ENCODE measurements around the gene QKI.
"Not testable (repeated sequence)": the region's sequence is repeated elsewhere in the genome, so short reads cannot be mapped to it uniquely, and the experiment has no call there.

Gene QKI

DNA sequence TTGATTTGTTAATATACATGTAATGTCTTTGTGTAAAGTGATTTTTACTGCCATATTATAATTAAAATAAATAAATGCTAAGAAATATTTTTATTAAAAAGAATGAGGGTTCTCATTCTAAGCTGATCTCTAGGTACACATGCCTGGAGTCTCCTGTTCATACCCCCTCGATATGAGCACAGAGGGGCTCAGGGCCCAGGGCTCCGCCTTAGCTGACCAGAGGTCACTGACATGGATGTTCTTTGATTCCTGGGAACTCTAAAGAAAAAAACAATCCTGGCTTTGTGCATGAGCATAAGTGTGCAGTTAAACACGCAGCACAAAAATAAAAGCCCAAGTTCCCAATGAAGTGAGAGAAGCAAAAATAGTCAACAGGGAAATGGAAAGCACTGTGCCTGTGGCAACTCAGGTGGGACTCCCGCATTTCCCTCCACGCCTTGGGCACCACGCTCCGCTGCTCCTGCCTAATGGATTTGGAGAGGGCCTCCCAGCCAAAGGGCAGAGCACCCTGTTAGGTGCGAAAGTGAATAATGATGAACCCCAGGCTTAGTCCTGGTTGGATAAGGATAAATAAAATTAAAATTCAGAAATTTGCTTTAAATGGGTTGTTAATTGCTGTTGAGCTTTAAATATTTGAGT, 33.3 kb upstream of the QKI start:
- no peaks in the 10 kb centered on the region for H3K27me3 ChIP-seq (replicated peaks; ENCODE audit: insufficient read depth, low read length)
- no peaks in the 10 kb centered on the region for H3K36me3 ChIP-seq (replicated peaks; ENCODE audit: insufficient read depth, low read length)
- no peaks in the 10 kb centered on the region for H3F3A ChIP-seq (ENCODE audit: insufficient read depth, low read length)
- H3K4me3 ChIP-seq (ENCODE audit: low read length), result no peak overlapping the region
- no peaks in the 10 kb centered on the region for H3K79me2 ChIP-seq (ENCODE audit: low read length)
- H2AFZ ChIP-seq (ENCODE audit: low read length), result no peak overlapping the region
- H3K9me3 ChIP-seq (replicated peaks; ENCODE audit: insufficient read depth, low read length), result no peaks in the 10 kb centered on the region
- no peaks in the 10 kb centered on the region for H4K20me1 ChIP-seq (ENCODE audit: insufficient read depth, low read length)
- H3K27ac ChIP-seq (ENCODE audit: low read length), result no peak overlapping the region
- no peaks in the 10 kb centered on the region for H3K4me1 ChIP-seq (ENCODE audit: low read length)
- H3K9me2 ChIP-seq (replicated peaks; ENCODE audit: insufficient read depth, low read length), result no peaks in the 10 kb centered on the region
- no peak overlapping the region for H3K9ac ChIP-seq (ENCODE audit: low read length)
- no peak overlapping the region for H3K4me2 ChIP-seq (ENCODE audit: low read depth, low read length)
- no peak for TF ChIP-seq EZH2phosphoT487 (IDR thresholded peaks at IDR 0.05; ENCODE audit: low read length)
- TF ChIP-seq, protein P1, sequence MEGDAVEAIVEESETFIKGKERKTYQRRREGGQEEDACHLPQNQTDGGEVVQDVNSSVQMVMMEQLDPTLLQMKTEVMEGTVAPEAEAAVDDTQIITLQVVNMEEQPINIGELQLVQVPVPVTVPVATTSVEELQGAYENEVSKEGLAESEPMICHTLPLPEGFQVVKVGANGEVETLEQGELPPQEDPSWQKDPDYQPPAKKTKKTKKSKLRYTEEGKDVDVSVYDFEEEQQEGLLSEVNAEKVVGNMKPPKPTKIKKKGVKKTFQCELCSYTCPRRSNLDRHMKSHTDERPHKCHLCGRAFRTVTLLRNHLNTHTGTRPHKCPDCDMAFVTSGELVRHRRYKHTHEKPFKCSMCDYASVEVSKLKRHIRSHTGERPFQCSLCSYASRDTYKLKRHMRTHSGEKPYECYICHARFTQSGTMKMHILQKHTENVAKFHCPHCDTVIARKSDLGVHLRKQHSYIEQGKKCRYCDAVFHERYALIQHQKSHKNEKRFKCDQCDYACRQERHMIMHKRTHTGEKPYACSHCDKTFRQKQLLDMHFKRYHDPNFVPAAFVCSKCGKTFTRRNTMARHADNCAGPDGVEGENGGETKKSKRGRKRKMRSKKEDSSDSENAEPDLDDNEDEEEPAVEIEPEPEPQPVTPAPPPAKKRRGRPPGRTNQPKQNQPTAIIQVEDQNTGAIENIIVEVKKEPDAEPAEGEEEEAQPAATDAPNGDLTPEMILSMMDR (IDR thresholded peaks at IDR 0.05; ENCODE audit: low read length), result no peak
- TF ChIP-seq EZH2 (optimal IDR thresholded peaks at IDR 0.05; ENCODE audit: low read depth, low read length), result no peak
- no peak for DNase-seq

DNA sequence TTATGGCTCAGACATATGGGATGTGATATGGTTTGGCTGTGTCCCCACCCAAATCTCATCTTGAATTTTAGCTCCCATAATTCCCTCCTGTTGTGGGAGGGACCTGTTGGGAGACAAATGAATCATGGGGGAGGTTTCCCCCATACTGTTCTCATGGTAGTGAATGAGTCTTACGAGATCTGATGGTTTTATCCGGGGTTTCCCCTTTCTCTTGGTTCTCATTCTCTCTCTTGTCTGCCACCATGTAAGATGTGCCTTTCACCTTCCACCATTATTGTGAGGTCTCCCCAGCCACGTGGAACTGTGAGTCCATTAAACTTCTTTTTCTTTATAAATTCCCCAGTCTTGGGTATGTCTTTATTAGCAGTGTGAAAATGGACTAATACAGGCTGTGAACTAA, 31.1 kb upstream of the QKI start:
- H3K79me2 ChIP-seq (ENCODE audit: low read length); H3K4me1 ChIP-seq (ENCODE audit: low read length); H2AFZ ChIP-seq (ENCODE audit: low read length); H3K4me3 ChIP-seq (ENCODE audit: low read length); H3K9ac ChIP-seq (ENCODE audit: low read length); H4K20me1 ChIP-seq (ENCODE audit: insufficient read depth, low read length); H3K9me2 ChIP-seq (replicated peaks; ENCODE audit: insufficient read depth, low read length); H3K36me3 ChIP-seq (replicated peaks; ENCODE audit: insufficient read depth, low read length); H3K9me3 ChIP-seq (replicated peaks; ENCODE audit: insufficient read depth, low read length); H3K4me2 ChIP-seq (ENCODE audit: low read depth, low read length); H3K27ac ChIP-seq (ENCODE audit: low read length); H3F3A ChIP-seq (ENCODE audit: insufficient read depth, low read length); H3K27me3 ChIP-seq (replicated peaks; ENCODE audit: insufficient read depth, low read length); DNase-seq: not testable (repeated sequence)

DNA sequence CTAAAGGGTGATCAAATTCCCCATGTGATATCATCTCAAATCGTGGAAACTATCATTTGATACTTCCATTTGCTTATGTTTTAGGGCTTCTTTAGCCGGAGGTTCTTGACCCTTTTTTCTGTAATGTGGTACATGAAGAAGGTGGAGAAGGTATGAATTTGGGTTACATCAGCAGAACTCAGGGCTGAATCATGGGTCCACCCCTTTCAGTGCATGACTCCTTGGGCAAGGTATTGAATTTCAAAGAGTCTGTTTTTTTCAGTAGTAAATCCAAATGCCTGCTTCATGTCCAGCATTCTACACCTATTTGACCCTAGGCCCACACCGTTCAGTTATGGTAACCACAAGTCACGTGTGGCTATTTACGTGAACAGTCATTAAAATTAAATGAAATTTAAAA, 30.6 kb upstream of the QKI start:
- H3K27ac ChIP-seq (ENCODE audit: low read length), result no peak overlapping the region
- H3K36me3 ChIP-seq (replicated peaks; ENCODE audit: insufficient read depth, low read length), result no peaks in the 10 kb centered on the region
- H3F3A ChIP-seq (ENCODE audit: insufficient read depth, low read length), result no peaks in the 10 kb centered on the region
- no peak overlapping the region for H3K4me3 ChIP-seq (ENCODE audit: low read length)
- no peaks in the 10 kb centered on the region for H4K20me1 ChIP-seq (ENCODE audit: insufficient read depth, low read length)
- H3K9ac ChIP-seq (ENCODE audit: low read length), result no peak overlapping the region
- H3K27me3 ChIP-seq (replicated peaks; ENCODE audit: insufficient read depth, low read length), result no peaks in the 10 kb centered on the region
- H2AFZ ChIP-seq (ENCODE audit: low read length), result no peak overlapping the region
- no peak overlapping the region for H3K4me2 ChIP-seq (ENCODE audit: low read depth, low read length)
- H3K4me1 ChIP-seq (ENCODE audit: low read length), result no peaks in the 10 kb centered on the region
- H3K9me3 ChIP-seq (replicated peaks; ENCODE audit: insufficient read depth, low read length), result no peaks in the 10 kb centered on the region
- TF ChIP-seq EZH2 (optimal IDR thresholded peaks at IDR 0.05; ENCODE audit: low read depth, low read length) (no peak), EZH2phosphoT487 (IDR thresholded peaks at IDR 0.05; ENCODE audit: low read length) (no peak)
- TF ChIP-seq, protein P1 (IDR thresholded peaks at IDR 0.05; ENCODE audit: low read length), result no peak
- H3K79me2 ChIP-seq (ENCODE audit: low read length), result no peaks in the 10 kb centered on the region
- no peaks in the 10 kb centered on the region for H3K9me2 ChIP-seq (replicated peaks; ENCODE audit: insufficient read depth, low read length)
- DNase-seq, result no peak

DNA sequence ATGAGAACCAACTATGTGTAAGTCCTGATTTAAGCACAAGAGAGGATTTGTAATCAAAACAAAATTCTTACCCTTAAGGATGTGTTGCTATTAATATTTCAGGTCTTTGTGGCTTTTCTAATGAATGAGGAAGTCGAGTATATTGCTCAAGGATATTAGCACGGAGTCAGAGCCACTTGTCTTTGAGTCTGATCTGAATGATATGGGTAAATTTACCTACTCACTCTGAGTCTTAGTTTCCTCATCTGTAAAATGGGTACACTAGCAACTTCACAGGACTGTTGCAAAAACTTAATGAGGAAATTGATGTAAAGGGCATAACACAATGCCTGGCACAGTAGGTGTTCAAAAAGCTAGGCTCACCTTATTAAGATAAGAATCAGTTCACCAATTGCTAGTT, 30.0 kb upstream of the QKI start:
- H3K9ac ChIP-seq (ENCODE audit: low read length), result no peak overlapping the region
- H3K4me3 ChIP-seq (ENCODE audit: low read length), result no peak overlapping the region
- no peak overlapping the region for H2AFZ ChIP-seq (ENCODE audit: low read length)
- no peaks in the 10 kb centered on the region for H3K79me2 ChIP-seq (ENCODE audit: low read length)
- TF ChIP-seq EZH2phosphoT487 (IDR thresholded peaks at IDR 0.05; ENCODE audit: low read length) (no peak), EZH2 (optimal IDR thresholded peaks at IDR 0.05; ENCODE audit: low read depth, low read length) (no peak)
- TF ChIP-seq, protein P1 (IDR thresholded peaks at IDR 0.05; ENCODE audit: low read length), result no peak
- H3K27me3 ChIP-seq (replicated peaks; ENCODE audit: insufficient read depth, low read length), result no peaks in the 10 kb centered on the region
- no peaks in the 10 kb centered on the region for H3K36me3 ChIP-seq (replicated peaks; ENCODE audit: insufficient read depth, low read length)
- H4K20me1 ChIP-seq (ENCODE audit: insufficient read depth, low read length), result no peaks in the 10 kb centered on the region
- no peak for DNase-seq
- H3F3A ChIP-seq (ENCODE audit: insufficient read depth, low read length), result no peaks in the 10 kb centered on the region
- H3K27ac ChIP-seq (ENCODE audit: low read length), result no peak overlapping the region
- H3K4me1 ChIP-seq (ENCODE audit: low read length), result no peaks in the 10 kb centered on the region
- H3K9me2 ChIP-seq (replicated peaks; ENCODE audit: insufficient read depth, low read length), result no peaks in the 10 kb centered on the region
- no peaks in the 10 kb centered on the region for H3K9me3 ChIP-seq (replicated peaks; ENCODE audit: insufficient read depth, low read length)
- no peak overlapping the region for H3K4me2 ChIP-seq (ENCODE audit: low read depth, low read length)

DNA sequence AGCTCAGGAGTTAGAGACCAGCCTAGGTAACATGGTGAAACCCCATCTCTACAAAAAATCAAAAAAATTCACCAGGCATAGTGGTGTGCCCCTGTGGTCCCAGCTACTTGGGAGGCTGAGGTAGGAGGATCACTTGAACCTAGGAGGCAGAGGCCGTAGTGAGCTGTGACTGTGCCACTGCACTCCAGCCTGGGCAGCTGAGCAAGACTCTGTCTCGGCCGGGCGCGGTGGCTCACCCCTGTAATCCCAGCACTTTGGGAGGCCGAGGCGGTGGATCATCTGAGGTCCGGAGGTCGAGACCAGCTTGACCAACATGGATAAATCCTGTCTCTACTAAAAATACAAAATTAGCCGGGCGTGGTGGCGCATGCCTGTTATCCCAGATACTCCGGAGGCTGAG, 29.0 kb upstream of the QKI start:
- not testable (repeated sequence) for H3K27me3 ChIP-seq (replicated peaks; ENCODE audit: insufficient read depth, low read length); H3K79me2 ChIP-seq (ENCODE audit: low read length); H3K9me3 ChIP-seq (replicated peaks; ENCODE audit: insufficient read depth, low read length); H3F3A ChIP-seq (ENCODE audit: insufficient read depth, low read length); H3K4me2 ChIP-seq (ENCODE audit: low read depth, low read length); H3K9ac ChIP-seq (ENCODE audit: low read length); H4K20me1 ChIP-seq (ENCODE audit: insufficient read depth, low read length); H3K4me1 ChIP-seq (ENCODE audit: low read length); DNase-seq; H3K27ac ChIP-seq (ENCODE audit: low read length); H3K36me3 ChIP-seq (replicated peaks; ENCODE audit: insufficient read depth, low read length); H3K9me2 ChIP-seq (replicated peaks; ENCODE audit: insufficient read depth, low read length); H3K4me3 ChIP-seq (ENCODE audit: low read length); H2AFZ ChIP-seq (ENCODE audit: low read length)

Measured in MM.1S (cell line).